Measurements from ENCODE around the gene NF1. TPM values are rescaled to one million over a fixed set of nuclear protein-coding genes. Genes with fewer than 3 reads are reported as not detected.
"Not testable (repeated sequence)": the region's sequence is repeated elsewhere in the genome, so short reads cannot be mapped to it uniquely, and the experiment has no call there.

NF1 gene
- total and polyA plus RNA-seq, 10 donors: 3.1 to 97.7 (median 58.3) TPM

DNA sequence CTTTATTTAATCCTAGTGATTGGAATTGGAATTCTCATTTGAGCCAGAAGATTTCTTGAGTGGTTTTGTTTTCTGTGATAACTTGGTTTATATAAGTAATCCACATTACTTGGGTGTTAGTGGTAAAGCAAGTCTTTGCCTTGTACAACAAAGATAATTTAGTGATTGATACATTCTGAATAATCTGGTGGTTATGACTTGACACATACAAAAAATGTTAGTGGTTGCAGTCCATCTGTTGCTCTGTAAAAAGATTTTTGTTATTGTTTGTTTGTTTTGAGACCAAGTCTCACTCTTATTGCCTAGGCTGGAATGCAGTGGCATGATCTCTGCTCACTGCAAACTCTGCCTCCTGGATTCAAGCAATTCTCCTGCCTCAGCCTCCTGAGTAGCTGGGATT, 189.1 kb downstream of the NF1 start:
- Histone ChIP-seq H3K36me3 (peaks cover 0 to 26% (median 0%) of the 10 kb centered on the region in 6 donors), H3K4me3 (no peak overlapping the region), H3K27me3 (replicated peaks in 1 of 7) (no peaks in the 10 kb centered on the region), H3K9me3 (no peaks in the 10 kb centered on the region), H3K4me1 (no peaks in the 10 kb centered on the region), H3K27ac (no peak overlapping the region)
- no peak for TF ChIP-seq POLR2AphosphoS5 (IDR thresholded peaks at IDR 0.05)
- TF ChIP-seq POLR2A (IDR thresholded peaks at IDR 0.05): no peak
- TF ChIP-seq, protein P1, sequence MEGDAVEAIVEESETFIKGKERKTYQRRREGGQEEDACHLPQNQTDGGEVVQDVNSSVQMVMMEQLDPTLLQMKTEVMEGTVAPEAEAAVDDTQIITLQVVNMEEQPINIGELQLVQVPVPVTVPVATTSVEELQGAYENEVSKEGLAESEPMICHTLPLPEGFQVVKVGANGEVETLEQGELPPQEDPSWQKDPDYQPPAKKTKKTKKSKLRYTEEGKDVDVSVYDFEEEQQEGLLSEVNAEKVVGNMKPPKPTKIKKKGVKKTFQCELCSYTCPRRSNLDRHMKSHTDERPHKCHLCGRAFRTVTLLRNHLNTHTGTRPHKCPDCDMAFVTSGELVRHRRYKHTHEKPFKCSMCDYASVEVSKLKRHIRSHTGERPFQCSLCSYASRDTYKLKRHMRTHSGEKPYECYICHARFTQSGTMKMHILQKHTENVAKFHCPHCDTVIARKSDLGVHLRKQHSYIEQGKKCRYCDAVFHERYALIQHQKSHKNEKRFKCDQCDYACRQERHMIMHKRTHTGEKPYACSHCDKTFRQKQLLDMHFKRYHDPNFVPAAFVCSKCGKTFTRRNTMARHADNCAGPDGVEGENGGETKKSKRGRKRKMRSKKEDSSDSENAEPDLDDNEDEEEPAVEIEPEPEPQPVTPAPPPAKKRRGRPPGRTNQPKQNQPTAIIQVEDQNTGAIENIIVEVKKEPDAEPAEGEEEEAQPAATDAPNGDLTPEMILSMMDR (IDR thresholded peaks at IDR 0.05 in 8 of 11, conservative IDR thresholded peaks at IDR 0.05 in 3 of 11): no peak
- intact Hi-C loops (cut with DNase I; ENCODE audit: low total_unique reads): no loop called here
- no peak for DNase-seq

DNA sequence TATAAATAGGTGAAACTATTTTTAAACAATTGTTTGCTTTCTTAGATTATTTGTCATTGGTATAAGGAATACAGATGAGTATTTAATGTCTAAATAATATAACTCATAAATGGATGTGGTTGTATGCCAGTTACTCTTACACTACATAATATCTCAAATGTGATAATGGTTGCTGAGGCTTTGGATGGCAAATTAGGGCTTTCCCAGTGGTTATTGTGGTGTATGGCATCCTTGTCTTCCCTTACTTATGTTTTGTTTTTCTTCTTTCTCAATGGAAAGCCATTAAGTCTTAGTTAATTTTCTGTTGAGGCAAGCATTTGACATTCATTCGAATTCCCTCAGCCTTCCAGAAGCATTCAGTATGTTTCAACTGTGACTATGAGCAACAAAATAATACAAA, 191.8 kb downstream of the NF1 start:
- H3K36me3 ChIP-seq: peaks cover 0 to 24% (median 0%) of the 10 kb centered on the region in 6 donors
- TF ChIP-seq POLR2A (IDR thresholded peaks at IDR 0.05) (no peak), POLR2AphosphoS5 (IDR thresholded peaks at IDR 0.05) (no peak)
- TF ChIP-seq, protein P1 (IDR thresholded peaks at IDR 0.05 in 8 of 11, conservative IDR thresholded peaks at IDR 0.05 in 3 of 11): no peak
- intact Hi-C loops (cut with DNase I; ENCODE audit: low total_unique reads): no loop called here
- H3K9me3 ChIP-seq: no peaks in the 10 kb centered on the region
- DNase-seq: no peak
- H3K4me1 ChIP-seq: no peaks in the 10 kb centered on the region
- no peak overlapping the region for H3K27ac ChIP-seq
- H3K27me3 ChIP-seq (replicated peaks in 1 of 7): no peaks in the 10 kb centered on the region
- 92 to 100% (median 94%) methylated on average over 1 of the region's 1 CpG for WGBS, 5 donors
- H3K4me3 ChIP-seq: no peak overlapping the region

DNA sequence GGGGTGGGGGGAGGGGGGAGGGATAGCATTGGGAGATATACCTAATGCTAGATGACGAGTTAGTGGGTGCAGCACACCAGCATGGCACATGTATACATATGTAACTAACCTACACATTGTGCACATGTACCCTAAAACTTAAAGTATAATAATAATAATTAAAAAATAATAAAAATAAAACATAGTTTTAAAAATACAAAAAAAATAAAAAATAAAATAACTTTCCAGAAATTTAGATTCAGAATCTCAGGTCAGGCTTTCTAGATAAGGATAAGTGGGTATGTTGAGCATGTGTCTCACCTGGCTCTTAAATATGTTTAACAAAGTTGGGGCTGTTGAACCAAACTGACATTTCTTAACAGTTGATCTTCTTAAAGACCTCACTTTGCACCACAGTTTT, 193.2 kb downstream of the NF1 start:
- H3K9me3 ChIP-seq; H3K4me3 ChIP-seq; intact Hi-C loops (cut with DNase I; ENCODE audit: low total_unique reads); H3K4me1 ChIP-seq; H3K27me3 ChIP-seq (replicated peaks in 1 of 7); H3K27ac ChIP-seq; DNase-seq: not testable (repeated sequence)
- 80 to 100% (median 87%) methylated on average over 1 of the region's 1 CpG; no CpG with 5 or more reads in 1 of the 5 donors for WGBS, 5 donors
- H3K36me3 ChIP-seq: peaks cover 0 to 16% (median 0%) of the 10 kb centered on the region in 6 donors

DNA sequence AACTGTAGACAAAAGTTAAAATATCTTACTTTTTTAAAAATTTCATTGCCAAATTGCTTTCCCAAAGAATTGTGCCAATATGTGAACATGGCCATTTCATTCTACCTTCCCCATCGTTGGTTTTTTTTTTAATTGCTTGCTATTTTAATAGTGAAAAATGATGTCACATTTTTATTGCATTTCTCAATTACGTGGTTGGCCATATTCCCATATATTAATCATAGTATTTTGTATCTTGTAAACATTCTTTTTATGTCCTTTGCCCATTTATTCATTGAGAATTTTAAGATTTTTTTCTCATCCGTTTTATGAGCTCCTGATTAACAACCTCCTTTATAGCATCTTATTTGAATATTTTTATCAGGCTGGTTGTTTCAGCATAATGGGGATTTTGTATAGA, 195.0 kb downstream of the NF1 start:
- H3K4me1 ChIP-seq: no peaks in the 10 kb centered on the region
- WGBS, 5 donors: 81 to 92% (median 86%) methylated on average over 3 of the region's 3 CpGs
- intact Hi-C loops (cut with DNase I; ENCODE audit: low total_unique reads): no loop called here

More for the DNA sequence above, 195.0 kb downstream of the NF1 start:
- H3K4me3 ChIP-seq: no peak overlapping the region
- H3K36me3 ChIP-seq: peaks cover 0 to 16% (median 0%) of the 10 kb centered on the region in 6 donors
- no peak for TF ChIP-seq POLR2AphosphoS5 (IDR thresholded peaks at IDR 0.05)
- TF ChIP-seq, protein P1 (IDR thresholded peaks at IDR 0.05 in 8 of 11, conservative IDR thresholded peaks at IDR 0.05 in 3 of 11): no peak
- no peak for TF ChIP-seq POLR2A (IDR thresholded peaks at IDR 0.05)
- no peak overlapping the region for H3K27ac ChIP-seq
- H3K9me3 ChIP-seq: no peaks in the 10 kb centered on the region
- DNase-seq: no peak
- H3K27me3 ChIP-seq (replicated peaks in 1 of 7): no peaks in the 10 kb centered on the region
